OCI-LY3 (cell line): Measurements from ENCODE around the gene JARID2.

Experiments used
- EZH2phosphoT487 ChIP-seq: fragments of 200-600 bp; shearing (Covaris generic); IDR thresholded peaks from 2 replicates; pipeline ENCODE4 v1.6.1; 2018; ENCODE audit warnings: antibody characterized with exemption, mixed run types, low read depth
- TF ChIP-seq, protein P1 (sequence below): fragments of 200-600, 300-600 bp; sonication (generic); IDR thresholded peaks from 2 replicates; pipeline ENCODE4 v1.5.1; 2014; ENCODE audit warnings: antibody characterized with exemption, low read length, low read depth

DNA sequence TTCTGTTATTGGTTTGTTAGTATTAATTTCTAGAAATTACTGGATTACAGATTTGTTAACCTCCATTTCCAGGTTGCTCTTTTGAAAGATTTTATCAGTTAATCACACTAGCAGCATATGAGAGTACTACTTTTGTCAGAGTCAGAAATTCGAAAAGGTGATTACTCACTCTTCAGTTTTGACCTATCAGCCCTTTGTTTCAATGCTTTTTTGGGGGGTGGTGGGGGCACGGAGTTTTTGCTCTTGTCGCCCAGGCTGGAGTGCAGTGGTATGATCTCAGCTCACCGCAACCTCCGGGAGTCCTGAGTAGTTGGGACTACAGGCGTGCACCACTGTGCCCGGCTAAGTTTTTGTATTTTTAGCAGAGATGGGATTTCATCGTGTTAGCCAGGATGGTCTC is 149.2 kb downstream of the JARID2 start:
- TF ChIP-seq, protein P1, sequence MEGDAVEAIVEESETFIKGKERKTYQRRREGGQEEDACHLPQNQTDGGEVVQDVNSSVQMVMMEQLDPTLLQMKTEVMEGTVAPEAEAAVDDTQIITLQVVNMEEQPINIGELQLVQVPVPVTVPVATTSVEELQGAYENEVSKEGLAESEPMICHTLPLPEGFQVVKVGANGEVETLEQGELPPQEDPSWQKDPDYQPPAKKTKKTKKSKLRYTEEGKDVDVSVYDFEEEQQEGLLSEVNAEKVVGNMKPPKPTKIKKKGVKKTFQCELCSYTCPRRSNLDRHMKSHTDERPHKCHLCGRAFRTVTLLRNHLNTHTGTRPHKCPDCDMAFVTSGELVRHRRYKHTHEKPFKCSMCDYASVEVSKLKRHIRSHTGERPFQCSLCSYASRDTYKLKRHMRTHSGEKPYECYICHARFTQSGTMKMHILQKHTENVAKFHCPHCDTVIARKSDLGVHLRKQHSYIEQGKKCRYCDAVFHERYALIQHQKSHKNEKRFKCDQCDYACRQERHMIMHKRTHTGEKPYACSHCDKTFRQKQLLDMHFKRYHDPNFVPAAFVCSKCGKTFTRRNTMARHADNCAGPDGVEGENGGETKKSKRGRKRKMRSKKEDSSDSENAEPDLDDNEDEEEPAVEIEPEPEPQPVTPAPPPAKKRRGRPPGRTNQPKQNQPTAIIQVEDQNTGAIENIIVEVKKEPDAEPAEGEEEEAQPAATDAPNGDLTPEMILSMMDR, result no peak
- TF ChIP-seq EZH2phosphoT487, result no peak
